Skeletal muscle satellite cell (primary cell): ENCODE results near the gene METTL6.
"Not testable (repeated sequence)": the region's sequence is repeated elsewhere in the genome, so short reads cannot be mapped to it uniquely, and the experiment has no call there.

Experiments
- H3K27me3 ChIP-seq: 2 replicates; pipeline ENCODE4 v1.7.0; 2013; ENCODE audit warnings: low read length; ENCODE audit not compliant: control insufficient read depth, insufficient read depth
- H3K36me3 ChIP-seq: 2 replicates; pipeline ENCODE4 v1.7.0; 2013; ENCODE audit warnings: mild to moderate bottlenecking, control low read depth, low read length; ENCODE audit not compliant: insufficient read depth
- H3K4me1 ChIP-seq: 2 replicates; pipeline ENCODE4 v1.7.0; 2013; ENCODE audit warnings: low read length; ENCODE audit not compliant: control insufficient read depth, insufficient read depth
- H3K4me2 ChIP-seq: 2 replicates; pipeline ENCODE4 v1.7.0; 2013; ENCODE audit warnings: mild to moderate bottlenecking, low read length
- H3K4me3 ChIP-seq: 2 replicates; pipeline ENCODE4 v1.7.0; 2013; ENCODE audit warnings: low read length
- H3K9ac ChIP-seq: 2 replicates; pipeline ENCODE4 v1.7.0; 2013; ENCODE audit warnings: mild to moderate bottlenecking, low read depth, low read length, moderate library complexity
- H3K9me3 ChIP-seq: replicated peaks from 2 replicates; pipeline ENCODE4 v1.7.0; 2013; ENCODE audit warnings: mild to moderate bottlenecking, control low read depth, low read length

Gene METTL6

GRCh38 chr3:15399970-15400369 is 27.4 kb downstream of the METTL6 start:
- H3K36me3 ChIP-seq, result no peaks in the 10 kb centered on the region
- no peaks in the 10 kb centered on the region for H3K27me3 ChIP-seq
- H3K4me2 ChIP-seq, result no peak overlapping the region
- H3K9me3 ChIP-seq, result no peaks in the 10 kb centered on the region
- no peak overlapping the region for H3K9ac ChIP-seq
- H3K4me1 ChIP-seq, result no peaks in the 10 kb centered on the region
- H3K4me3 ChIP-seq, result no peak overlapping the region

GRCh38 chr3:15398731-15399133 is 28.6 kb downstream of the METTL6 start:
- not testable (repeated sequence) for H3K36me3 ChIP-seq, H3K4me1 ChIP-seq, H3K4me3 ChIP-seq, H3K4me2 ChIP-seq, H3K9me3 ChIP-seq, H3K27me3 ChIP-seq, H3K9ac ChIP-seq

GRCh38 chr3:15393252-15393651 is 34.1 kb downstream of the METTL6 start:
- not testable (repeated sequence) for H3K27me3 ChIP-seq, H3K9ac ChIP-seq, H3K9me3 ChIP-seq, H3K4me1 ChIP-seq, H3K4me3 ChIP-seq, H3K36me3 ChIP-seq, H3K4me2 ChIP-seq

GRCh38 chr3:15391007-15391406 is 36.3 kb downstream of the METTL6 start:
- H3K4me3 ChIP-seq, result no peak overlapping the region
- no peak overlapping the region for H3K9ac ChIP-seq
- H3K9me3 ChIP-seq, result no peaks in the 10 kb centered on the region
- H3K36me3 ChIP-seq, result no peaks in the 10 kb centered on the region
- H3K4me1 ChIP-seq, result peaks cover 7% of the 10 kb centered on the region
- H3K4me2 ChIP-seq, result no peak overlapping the region
- H3K27me3 ChIP-seq, result no peaks in the 10 kb centered on the region

- no peak overlapping the region for H3K4me3 ChIP-seq
- no peaks in the 10 kb centered on the region for H3K27me3 ChIP-seq
- no peak overlapping the region for H3K4me2 ChIP-seq
- no peak overlapping the region for H3K9ac ChIP-seq
- H3K36me3 ChIP-seq, result no peaks in the 10 kb centered on the region
- H3K9me3 ChIP-seq, result no peaks in the 10 kb centered on the region
- H3K4me1 ChIP-seq, result peaks cover 7% of the 10 kb centered on the region
Observed at GRCh38 chr3:15390460-15390859, 36.9 kb downstream of the METTL6 start.

- not testable (repeated sequence) for H3K4me2 ChIP-seq, H3K27me3 ChIP-seq, H3K9ac ChIP-seq, H3K36me3 ChIP-seq, H3K4me1 ChIP-seq, H3K4me3 ChIP-seq, H3K9me3 ChIP-seq
Observed at GRCh38 chr3:15388335-15388734, 39.0 kb downstream of the METTL6 start.

- Histone ChIP-seq H3K9me3 (no peaks in the 10 kb centered on the region), H3K4me2 (no peak overlapping the region), H3K4me1 (peaks cover 7% of the 10 kb centered on the region), H3K9ac (no peak overlapping the region), H3K36me3 (no peaks in the 10 kb centered on the region), H3K4me3 (no peak overlapping the region), H3K27me3 (no peaks in the 10 kb centered on the region)
Observed at GRCh38 chr3:15387735-15388134, 39.6 kb downstream of the METTL6 start.

- H3K9ac ChIP-seq, result no peak overlapping the region
- H3K9me3 ChIP-seq, result no peaks in the 10 kb centered on the region
- peaks cover 7% of the 10 kb centered on the region for H3K4me1 ChIP-seq
- H3K27me3 ChIP-seq, result no peaks in the 10 kb centered on the region
- H3K36me3 ChIP-seq, result no peaks in the 10 kb centered on the region
- no peak overlapping the region for H3K4me2 ChIP-seq
- H3K4me3 ChIP-seq, result no peak overlapping the region
Observed at GRCh38 chr3:15387171-15387581, 40.2 kb downstream of the METTL6 start.

- H3K4me3 ChIP-seq, H3K9me3 ChIP-seq, H3K4me1 ChIP-seq, H3K4me2 ChIP-seq, H3K9ac ChIP-seq, H3K36me3 ChIP-seq, H3K27me3 ChIP-seq: not testable (repeated sequence)
Observed at GRCh38 chr3:15386654-15386955, 40.7 kb downstream of the METTL6 start.

- Histone ChIP-seq H3K9me3 (no peaks in the 10 kb centered on the region), H3K4me3 (no peak overlapping the region), H3K4me1 (peaks cover 7% of the 10 kb centered on the region), H3K27me3 (no peaks in the 10 kb centered on the region), H3K9ac (no peak overlapping the region), H3K36me3 (no peaks in the 10 kb centered on the region), H3K4me2 (no peak overlapping the region)
Observed at GRCh38 chr3:15385901-15386653, 41.3 kb downstream of the METTL6 start.

- H3K36me3 ChIP-seq, H3K27me3 ChIP-seq, H3K4me1 ChIP-seq, H3K9ac ChIP-seq, H3K4me2 ChIP-seq, H3K9me3 ChIP-seq, H3K4me3 ChIP-seq: not testable (repeated sequence)
Observed at GRCh38 chr3:15385238-15385695, 42.1 kb downstream of the METTL6 start.

- no peaks in the 10 kb centered on the region for H3K27me3 ChIP-seq
- peaks cover 7% of the 10 kb centered on the region for H3K4me1 ChIP-seq
- no peak overlapping the region for H3K9ac ChIP-seq
- no peaks in the 10 kb centered on the region for H3K9me3 ChIP-seq
- no peak overlapping the region for H3K4me2 ChIP-seq
- no peaks in the 10 kb centered on the region for H3K36me3 ChIP-seq
- no peak overlapping the region for H3K4me3 ChIP-seq
Observed at GRCh38 chr3:15384510-15385237, 42.7 kb downstream of the METTL6 start.
